Keratinocyte (primary cell): ENCODE measurements around the gene CNOT4. TPM values are rescaled to one million over a fixed set of nuclear protein-coding genes. Genes with fewer than 3 reads are reported as not detected.

Source experiments
- DNase-seq: peaks from one replicate; pipeline ENCODE4 v3.0.0-alpha.2; 2011; ENCODE audit warnings: low read depth, missing footprints, low spot score
- FAIRE-seq: peaks from 2 replicates; lab custom pipeline; 2011; peaks lifted over from hg19 to GRCh38; lab: Jason Lieb, UNC
- H2AFZ ChIP-seq: 2 replicates; pipeline ENCODE4 v1.6.0; 2012; ENCODE audit warnings: low read length, control low read depth, inconsistent platforms; ENCODE audit not compliant: control insufficient read depth
- H3K27ac ChIP-seq: 2 replicates; pipeline ENCODE4 v1.5.1; 2011; ENCODE audit warnings: low read length; ENCODE audit not compliant: control insufficient read depth, insufficient read depth
- H3K27me3 ChIP-seq: 3 replicates; pipeline ENCODE4 v1.6.0; 2011; ENCODE audit warnings: low read length; ENCODE audit not compliant: control insufficient read depth, insufficient read depth; ENCODE audit errors: extremely low read depth
- H3K36me3 ChIP-seq, 2 experiments: 2 replicates in 1 of 2; 3 replicates in 1 of 2; pipeline ENCODE4 v1.5.1; 2011; ENCODE audit warnings: low read length in 2 of 2, mild to moderate bottlenecking in 1 of 2; ENCODE audit not compliant: control insufficient read depth in 2 of 2, insufficient read depth in 2 of 2; ENCODE audit errors: extremely low read depth in 1 of 2
- H3K4me1 ChIP-seq: 3 replicates; pipeline ENCODE4 v1.5.1; 2011; ENCODE audit warnings: low read length; ENCODE audit not compliant: control insufficient read depth, insufficient read depth; ENCODE audit errors: extremely low read depth
- H3K4me2 ChIP-seq: 3 replicates; pipeline ENCODE4 v1.6.0; 2011; ENCODE audit warnings: low read depth, low read length; ENCODE audit not compliant: control insufficient read depth, insufficient read depth; ENCODE audit errors: extremely low read depth
- H3K4me3 ChIP-seq, 3 experiments: fragments of 200-600 bp in 1 of 3; sonication (generic) in 1 of 3; 2 replicates in 2 of 3; 3 replicates in 1 of 3; pipeline ENCODE4 v1.5.1; 2011 to 2016; ENCODE audit warnings: low read length in 3 of 3, mild to moderate bottlenecking in 3 of 3, control low read depth in 2 of 3, inconsistent platforms in 1 of 3, low read depth in 1 of 3, mixed read lengths in 1 of 3, mixed run types in 1 of 3, moderate library complexity in 1 of 3; ENCODE audit not compliant: control insufficient read depth in 2 of 3, insufficient read depth in 2 of 3; ENCODE audit errors: extremely low read depth in 1 of 3
- H3K79me2 ChIP-seq: 2 replicates; pipeline ENCODE4 v1.6.0; 2012; ENCODE audit warnings: low read length; ENCODE audit not compliant: control insufficient read depth, insufficient read depth
- H3K9ac ChIP-seq: 3 replicates; pipeline ENCODE4 v1.6.0; 2011; ENCODE audit warnings: low read length; ENCODE audit not compliant: control insufficient read depth, insufficient read depth; ENCODE audit errors: extremely low read depth
- H3K9me1 ChIP-seq: 3 replicates; pipeline ENCODE4 v1.6.0; 2011; ENCODE audit warnings: low read length; ENCODE audit not compliant: control insufficient read depth, insufficient read depth; ENCODE audit errors: extremely low read depth
- H3K9me3 ChIP-seq: 2 replicates; pipeline ENCODE4 v1.5.1; 2012; ENCODE audit warnings: low read depth, low read length; ENCODE audit not compliant: control insufficient read depth
- H4K20me1 ChIP-seq: 3 replicates; pipeline ENCODE4 v1.6.0; 2011; ENCODE audit warnings: low read length; ENCODE audit not compliant: control insufficient read depth, insufficient read depth; ENCODE audit errors: extremely low read depth
- CTCF ChIP-seq, 3 experiments: IDR thresholded peaks in 1 of 3; conservative IDR thresholded peaks in 1 of 3; optimal IDR thresholded peaks in 1 of 3; 2 replicates in 2 of 3; 3 replicates in 1 of 3; pipeline versions ENCODE3 to v1.5.1; 2011; ENCODE audit warnings: low read length in 3 of 3, mild to moderate bottlenecking in 3 of 3, moderate library complexity in 2 of 3, control low read depth in 1 of 3, inconsistent platforms in 1 of 3; ENCODE audit not compliant: insufficient read depth in 2 of 3; ENCODE audit errors: extremely low read depth in 1 of 3
- EZH2 ChIP-seq: IDR thresholded peaks from one replicate; pipeline ENCODE4 v1.6.1; 2012; ENCODE audit warnings: inconsistent platforms, mild to moderate bottlenecking, low read length, moderate library complexity
- dilution Hi-C: fragments of 300-500 bp; cut with MboI; formaldehyde crosslinking; loops from one replicate; pipeline ENCODE4 v1.7.0; 2020; ENCODE audit warnings: low sequenced_read_pairs; ENCODE audit not compliant: extremely low pct_ligation_motif_present
- polyA plus RNA-seq, 5 experiments: library from polyadenylated mRNA; depleted of rRNA in 3 of 5; stranded (reverse) in 3 of 5; stranded (forward) in 1 of 5; unstranded in 1 of 5; fragments of >200 nt; gene quantifications; 1 replicate in 1 of 5; 2 replicates in 3 of 5; 3 replicates in 1 of 5; pipeline versions ENCODE4 v1.2.1 to v1.2.3, GENCODE V29; 2011 to 2012; ENCODE audit warnings: missing spikeins in 2 of 5, low read depth in 1 of 5, low replicate concordance in 1 of 5

CNOT4 gene
- polyA plus RNA-seq, 1 donor (not counting 4 experiments of a cell fraction or from before 2014, with no cell fraction given): 11.4 TPM

DNA sequence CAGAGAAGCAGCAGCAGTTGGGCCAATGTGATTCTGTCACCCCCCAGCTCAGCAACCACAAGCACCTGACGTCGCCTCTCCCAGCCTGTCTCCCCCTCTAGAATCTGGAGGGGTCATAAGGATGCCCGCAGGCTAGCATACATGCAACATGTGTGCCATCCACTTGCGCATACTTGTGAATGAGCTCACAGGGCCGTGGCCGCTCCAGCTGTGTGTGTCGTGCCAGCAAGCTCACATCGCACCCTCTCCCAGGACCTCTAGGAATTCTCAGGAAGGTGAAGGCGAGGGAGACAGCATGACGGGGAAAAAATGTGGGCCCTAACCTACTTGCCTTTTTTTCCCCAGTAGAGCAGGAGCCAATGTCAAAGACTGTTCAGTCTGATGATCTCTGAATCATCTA, 195.9 kb downstream of the CNOT4 start:
- no peak for FAIRE-seq
- no peak for DNase-seq
- H3K79me2 ChIP-seq: no peaks in the 10 kb centered on the region
- no peak overlapping the region for H3K4me2 ChIP-seq
- no peaks in the 10 kb centered on the region for H3K27me3 ChIP-seq
- no peak overlapping the region for H3K4me3 ChIP-seq
- no peak overlapping the region for H2AFZ ChIP-seq
- H3K4me1 ChIP-seq: peaks cover 6% of the 10 kb centered on the region
- no peaks in the 10 kb centered on the region for H4K20me1 ChIP-seq
- H3K36me3 ChIP-seq: no peaks in the 10 kb centered on the region
- no peak for TF ChIP-seq EZH2
- no peak for TF ChIP-seq CTCF (optimal IDR thresholded peaks at IDR 0.05 in 1 of 3, IDR thresholded peaks at IDR 0.05 in 1 of 3, conservative IDR thresholded peaks at IDR 0.05 in 1 of 3; ENCODE audit: extremely low read depth in 1 of 3, insufficient read depth in 2 of 3, low read length in 3 of 3)
- H3K9me1 ChIP-seq: no peaks in the 10 kb centered on the region
- dilution Hi-C loops: no loop called here
- no peak overlapping the region for H3K27ac ChIP-seq
- H3K9me3 ChIP-seq: no peaks in the 10 kb centered on the region
- no peak overlapping the region for H3K9ac ChIP-seq

Other genes starting within 250 kb of the CNOT4 start
- 56.2 to 74.6 TPM (median 61.0 TPM) in 3 replicates for gene NUP205, start 47.8 kb upstream of the CNOT4 start, polyA plus RNA-seq
- 16.6 to 30.5 TPM (median 24.8 TPM) in 3 replicates for gene STMP1, start 152.4 kb upstream of the CNOT4 start, polyA plus RNA-seq
- 0.02 to 0.12 TPM (median 0.03 TPM) in 3 replicates for gene SLC13A4, start 218.1 kb upstream of the CNOT4 start, polyA plus RNA-seq
- gene FAM180A, start 238.7 kb upstream of the CNOT4 start, polyA plus RNA-seq: 0.42 to 0.85 TPM (median 0.73 TPM) in 3 replicates